ENCODE measurements around the gene PRM2. TPM values are rescaled to one million over a fixed set of nuclear protein-coding genes. Genes with fewer than 3 reads are reported as not detected.

Gene PRM2
- total RNA-seq, 1 donor from 2014 or later: not detected

GRCh38 chr16:11235703-11235991 is 40.6 kb downstream of the PRM2 start:
- no peak for TF ChIP-seq CTCF (IDR thresholded peaks at IDR 0.05)
- no peak for DNase-seq (ENCODE audit: low spot score)
- H3K4me1 Mint-ChIP-seq (ENCODE audit: low read depth): no peaks in the 10 kb centered on the region
- H3K27me3 Mint-ChIP-seq (ENCODE audit: low read depth): no peaks in the 10 kb centered on the region
- H3K4me3 Mint-ChIP-seq (ENCODE audit: unreplicated experiment): no peak overlapping the region
- no peaks in the 10 kb centered on the region for H3K9me3 Mint-ChIP-seq (ENCODE audit: low read depth)
- no peak overlapping the region for H3K27ac Mint-ChIP-seq (ENCODE audit: unreplicated experiment)
- no peaks in the 10 kb centered on the region for H3K36me3 Mint-ChIP-seq (ENCODE audit: low read depth)

GRCh38 chr16:11234884-11235702 is 41.2 kb downstream of the PRM2 start:
- no peak overlapping the region for H3K27ac Mint-ChIP-seq (ENCODE audit: unreplicated experiment)
- no peaks in the 10 kb centered on the region for H3K36me3 Mint-ChIP-seq (ENCODE audit: low read depth)
- no peak for DNase-seq (ENCODE audit: low spot score)
- no peak for TF ChIP-seq CTCF (IDR thresholded peaks at IDR 0.05)
- H3K27me3 Mint-ChIP-seq (ENCODE audit: low read depth): no peaks in the 10 kb centered on the region
- no peak overlapping the region for H3K4me3 Mint-ChIP-seq (ENCODE audit: unreplicated experiment)
- no peaks in the 10 kb centered on the region for H3K9me3 Mint-ChIP-seq (ENCODE audit: low read depth)
- H3K4me1 Mint-ChIP-seq (ENCODE audit: low read depth): no peaks in the 10 kb centered on the region

GRCh38 chr16:11233727-11234376 is 42.4 kb downstream of the PRM2 start:
- H3K27me3 Mint-ChIP-seq (ENCODE audit: low read depth): peaks cover 2% of the 10 kb centered on the region
- no peak overlapping the region for H3K27ac Mint-ChIP-seq (ENCODE audit: unreplicated experiment)
- TF ChIP-seq CTCF (IDR thresholded peaks at IDR 0.05): no peak
- no peaks in the 10 kb centered on the region for H3K36me3 Mint-ChIP-seq (ENCODE audit: low read depth)
- no peak for DNase-seq (ENCODE audit: low spot score)
- no peaks in the 10 kb centered on the region for H3K9me3 Mint-ChIP-seq (ENCODE audit: low read depth)
- no peak overlapping the region for H3K4me3 Mint-ChIP-seq (ENCODE audit: unreplicated experiment)
- H3K4me1 Mint-ChIP-seq (ENCODE audit: low read depth): no peaks in the 10 kb centered on the region

- DNase-seq (ENCODE audit: low spot score): no peak
- Mint-ChIP-seq H3K27me3 (ENCODE audit: low read depth) (peaks cover 2% of the 10 kb centered on the region), H3K36me3 (ENCODE audit: low read depth) (no peaks in the 10 kb centered on the region), H3K4me1 (ENCODE audit: low read depth) (no peaks in the 10 kb centered on the region), H3K27ac (ENCODE audit: unreplicated experiment) (no peak overlapping the region), H3K4me3 (ENCODE audit: unreplicated experiment) (no peak overlapping the region), H3K9me3 (ENCODE audit: low read depth) (no peaks in the 10 kb centered on the region)
- no peak for TF ChIP-seq CTCF (IDR thresholded peaks at IDR 0.05)
These were observed 43.2 kb downstream of the PRM2 start for GRCh38 chr16:11232852-11233726.

GRCh38 chr16:11232302-11232851 is 43.9 kb downstream of the PRM2 start:
- Mint-ChIP-seq H3K4me3 (ENCODE audit: unreplicated experiment) (no peak overlapping the region), H3K4me1 (ENCODE audit: low read depth) (no peaks in the 10 kb centered on the region), H3K9me3 (ENCODE audit: low read depth) (no peaks in the 10 kb centered on the region), H3K36me3 (ENCODE audit: low read depth) (no peaks in the 10 kb centered on the region), H3K27ac (ENCODE audit: unreplicated experiment) (no peak overlapping the region), H3K27me3 (ENCODE audit: low read depth) (peaks cover 2% of the 10 kb centered on the region)
- no peak for DNase-seq (ENCODE audit: low spot score)
- TF ChIP-seq CTCF (IDR thresholded peaks at IDR 0.05): no peak

Measured in chondrocyte (in vitro differentiated cells).